Measurements from ENCODE around the gene FBXO4.

The FBXO4 gene

GRCh38 chr5:41985945-41986695 is 61.0 kb downstream of the FBXO4 start:
- no peak for DNase-seq

Measured in NCI-H1417 (cell line).